GM23338 (cell line): Measurements from ENCODE around the gene SREBF2. TPM values are rescaled to one million over a fixed set of nuclear protein-coding genes. Genes with fewer than 3 reads are reported as not detected.

Source experiments
- ATAC-seq: fragments of 200-7000 bp; cut with Tn5 transposase; 3 replicates; pipeline ENCODE4 v1.9.1; 2020
- DNase-seq: peaks from one replicate; pipeline ENCODE4 v3.0.0-alpha.2; 2015; ENCODE audit warnings: low spot score
- H2AFZ ChIP-seq: fragments of 200-600 bp; sonication (generic); 2 replicates; pipeline ENCODE4 v1.8.0; 2016; ENCODE audit warnings: antibody characterized with exemption, mild to moderate bottlenecking, moderate library complexity
- H3F3A ChIP-seq: fragments of 200-600 bp; sonication (generic); replicated peaks from 2 replicates; pipeline ENCODE4 v1.8.0; 2017; ENCODE audit warnings: antibody characterized with exemption, mixed run types, low read depth
- H3K27ac ChIP-seq: fragments of 200-600 bp; sonication (generic); 2 replicates; pipeline ENCODE4 v1.6.1; 2016; ENCODE audit warnings: low read depth
- H3K27me3 ChIP-seq: fragments of 200-600 bp; sonication (generic); 2 replicates; pipeline ENCODE4 v1.8.0; 2016; ENCODE audit warnings: mild to moderate bottlenecking, mixed run types, moderate library complexity; ENCODE audit not compliant: insufficient read depth
- H3K36me3 ChIP-seq: fragments of 200-600 bp; sonication (generic); 2 replicates; pipeline ENCODE4 v1.8.0; 2016; ENCODE audit warnings: mild to moderate bottlenecking; ENCODE audit not compliant: insufficient read depth
- H3K4me1 ChIP-seq: fragments of 200-600 bp; sonication (generic); 2 replicates; pipeline ENCODE4 v1.8.0; 2016; ENCODE audit warnings: mild to moderate bottlenecking, moderate library complexity; ENCODE audit not compliant: insufficient read depth
- H3K4me2 ChIP-seq: fragments of 200-600 bp; sonication (generic); 2 replicates; pipeline ENCODE4 v1.7.1; 2017; ENCODE audit warnings: mixed run types
- H3K4me3 ChIP-seq: fragments of 200-600 bp; sonication (generic); 2 replicates; pipeline ENCODE4 v1.6.1; 2016; ENCODE audit warnings: mixed run types
- H3K79me2 ChIP-seq: fragments of 200-600 bp; sonication (generic); replicated peaks from 2 replicates; pipeline ENCODE4 v1.8.0; 2017; ENCODE audit warnings: mild to moderate bottlenecking; ENCODE audit not compliant: insufficient read depth
- H3K9me2 ChIP-seq: fragments of 200-600 bp; sonication (generic); 2 replicates; pipeline ENCODE4 v1.8.0; 2017; ENCODE audit not compliant: insufficient read depth
- H4K20me1 ChIP-seq: fragments of 200-600 bp; sonication (generic); replicated peaks from 2 replicates; pipeline ENCODE4 v1.8.0; 2017; ENCODE audit warnings: mild to moderate bottlenecking; ENCODE audit not compliant: insufficient read depth
- H3K27ac Mint-ChIP-seq: 2 replicates; pipeline ENCODE4 v1.8.0; 2020; ENCODE audit warnings: inconsistent platforms, mild to moderate bottlenecking, moderate library complexity, mixed read lengths
- H3K27me3 Mint-ChIP-seq: 3 replicates; pipeline ENCODE4 v1.8.0; 2022; ENCODE audit warnings: low read depth, mild to moderate bottlenecking, moderate library complexity, mixed read lengths, inconsistent platforms; ENCODE audit not compliant: insufficient read depth, poor library complexity
- H3K36me3 Mint-ChIP-seq: 3 replicates; pipeline ENCODE4 v1.8.0; 2021; ENCODE audit warnings: low read depth, mild to moderate bottlenecking, inconsistent platforms, moderate library complexity, mixed read lengths
- H3K4me1 Mint-ChIP-seq: 3 replicates; pipeline ENCODE4 v1.8.0; 2020; ENCODE audit warnings: mild to moderate bottlenecking, inconsistent platforms, mixed read lengths
- H3K4me3 Mint-ChIP-seq: 3 replicates; pipeline ENCODE4 v1.8.0; 2021; ENCODE audit warnings: moderate library complexity, mild to moderate bottlenecking, inconsistent platforms, mixed read lengths
- H3K9me3 Mint-ChIP-seq: 3 replicates; pipeline ENCODE4 v1.8.0; 2020; ENCODE audit warnings: moderate library complexity, mild to moderate bottlenecking, inconsistent platforms, mixed read lengths
- CREB1 ChIP-seq: fragments of 250-450 bp; sonication (Bioruptor Pico); IDR thresholded peaks from 2 replicates; pipeline ENCODE4 v1.5.0; 2020; ENCODE audit warnings: low read depth, mild to moderate bottlenecking, moderate library complexity
- EZH2 ChIP-seq: fragments of 200-600 bp; sonication (generic); IDR thresholded peaks from one replicate; pipeline ENCODE4 v1.8.0; 2017; ENCODE audit warnings: antibody characterized with exemption, mild to moderate bottlenecking, low read depth; ENCODE audit not compliant: unreplicated experiment
- JUNB ChIP-seq: IDR thresholded peaks from one replicate; pipeline ENCODE4 v1.6.1; 2016; ENCODE audit warnings: antibody characterized with exemption; ENCODE audit not compliant: unreplicated experiment
- NANOG ChIP-seq: IDR thresholded peaks from 2 replicates; pipeline ENCODE4 v1.6.1; 2016; ENCODE audit warnings: antibody characterized with exemption, borderline replicate concordance
- POLR2AphosphoS5 ChIP-seq: IDR thresholded peaks from 2 replicates; pipeline ENCODE4 v1.6.1; 2016; ENCODE audit warnings: antibody characterized with exemption, low read depth
- STAT1 ChIP-seq: IDR thresholded peaks from one replicate; pipeline ENCODE4 v1.6.1; 2016; ENCODE audit warnings: antibody characterized with exemption; ENCODE audit not compliant: unreplicated experiment
- polyA plus RNA-seq: library from polyadenylated mRNA; unstranded; fragments of >200 nt; fragmentation: Nextera tagmentation; extraction: Ambion mirVana; gene quantifications from 2 replicates; pipeline ENCODE4 v1.2.1, GENCODE V29; 2016
- total RNA-seq: library from RNA; depleted of rRNA; stranded (reverse); fragments of >200 nt; shearing (Covaris generic); gene quantifications from 2 replicates; pipeline ENCODE4 v1.2.3, GENCODE V29; 2014
- TF ChIP-seq, protein P1 (sequence below): IDR thresholded peaks from 2 replicates; pipeline ENCODE4 v1.6.1; 2016; ENCODE audit warnings: antibody characterized with exemption
- TF ChIP-seq, protein P2 (sequence below), 2 experiments: fragments of 200-600 bp in 1 of 2; sonication (generic) in 1 of 2; conservative IDR thresholded peaks; 2 replicates each; pipeline versions ENCODE4 v1.5.1 to v1.6.1; 2016 to 2017; ENCODE audit warnings: antibody characterized with exemption in 2 of 2, low read depth in 2 of 2, mild to moderate bottlenecking in 2 of 2, moderate library complexity in 1 of 2
- TF ChIP-seq, protein P3 (sequence below): IDR thresholded peaks from one replicate; pipeline ENCODE4 v1.6.1; 2018; ENCODE audit warnings: antibody characterized with exemption; ENCODE audit not compliant: unreplicated experiment
- TF ChIP-seq, protein P4 (sequence below): fragments of 250-450 bp; sonication (Bioruptor Pico); IDR thresholded peaks from 2 replicates; pipeline ENCODE4 v1.5.0; 2020; ENCODE audit warnings: mild to moderate bottlenecking, moderate library complexity

SREBF2 gene
- total and polyA plus RNA-seq, 2 experiments from 2014 or later, result 48.7 to 163 TPM

DNA sequence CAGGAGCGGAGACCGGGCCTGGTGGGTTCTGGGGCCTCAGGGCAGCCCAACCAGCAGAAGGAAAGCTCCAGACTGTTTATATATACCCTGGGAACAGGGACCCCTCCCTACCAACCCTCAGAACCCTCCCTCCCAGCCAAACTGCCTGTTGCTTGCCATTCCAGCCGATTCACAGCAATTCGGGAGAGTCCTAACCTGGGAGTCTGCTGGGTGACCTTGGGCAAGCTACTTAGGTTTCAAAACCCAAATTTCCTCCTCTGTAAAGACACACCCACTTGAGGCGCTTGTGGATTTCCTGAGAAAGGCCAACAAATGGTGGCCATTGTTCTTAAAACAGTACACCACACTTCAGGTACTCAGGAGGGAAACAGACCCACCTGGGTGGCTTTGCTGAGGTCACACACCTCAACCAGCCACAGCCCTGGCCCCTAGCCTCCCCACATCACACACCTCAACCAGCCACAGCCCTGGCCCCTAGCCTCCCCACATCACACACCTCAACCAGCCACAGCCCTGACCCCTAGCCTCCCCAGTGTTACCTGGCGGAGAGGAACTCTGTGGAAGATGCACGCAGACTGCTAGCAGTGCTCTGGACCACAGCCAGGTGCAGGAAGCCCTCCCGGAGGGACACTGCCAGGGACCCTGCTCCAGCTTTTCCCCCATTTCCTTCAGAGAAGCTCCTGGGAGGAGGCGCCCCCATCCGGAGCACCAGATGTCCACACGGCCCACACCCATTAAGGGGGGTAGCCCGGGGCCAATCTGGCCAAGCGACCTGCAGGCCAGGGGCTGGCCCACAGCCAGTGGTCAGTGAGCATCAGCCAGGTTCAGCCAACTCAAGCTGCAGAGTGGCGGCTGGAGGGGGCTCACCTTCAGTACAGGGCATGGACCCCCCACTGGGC is 75.8 kb downstream of the SREBF2 start (continued):
- TF ChIP-seq, protein P1, sequence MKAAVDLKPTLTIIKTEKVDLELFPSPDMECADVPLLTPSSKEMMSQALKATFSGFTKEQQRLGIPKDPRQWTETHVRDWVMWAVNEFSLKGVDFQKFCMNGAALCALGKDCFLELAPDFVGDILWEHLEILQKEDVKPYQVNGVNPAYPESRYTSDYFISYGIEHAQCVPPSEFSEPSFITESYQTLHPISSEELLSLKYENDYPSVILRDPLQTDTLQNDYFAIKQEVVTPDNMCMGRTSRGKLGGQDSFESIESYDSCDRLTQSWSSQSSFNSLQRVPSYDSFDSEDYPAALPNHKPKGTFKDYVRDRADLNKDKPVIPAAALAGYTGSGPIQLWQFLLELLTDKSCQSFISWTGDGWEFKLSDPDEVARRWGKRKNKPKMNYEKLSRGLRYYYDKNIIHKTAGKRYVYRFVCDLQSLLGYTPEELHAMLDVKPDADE, result no peak
- TF ChIP-seq STAT1 (no peak), POLR2AphosphoS5 (no peak; the same call in 1 of the 2 replicates)
- TF ChIP-seq, protein P2, sequence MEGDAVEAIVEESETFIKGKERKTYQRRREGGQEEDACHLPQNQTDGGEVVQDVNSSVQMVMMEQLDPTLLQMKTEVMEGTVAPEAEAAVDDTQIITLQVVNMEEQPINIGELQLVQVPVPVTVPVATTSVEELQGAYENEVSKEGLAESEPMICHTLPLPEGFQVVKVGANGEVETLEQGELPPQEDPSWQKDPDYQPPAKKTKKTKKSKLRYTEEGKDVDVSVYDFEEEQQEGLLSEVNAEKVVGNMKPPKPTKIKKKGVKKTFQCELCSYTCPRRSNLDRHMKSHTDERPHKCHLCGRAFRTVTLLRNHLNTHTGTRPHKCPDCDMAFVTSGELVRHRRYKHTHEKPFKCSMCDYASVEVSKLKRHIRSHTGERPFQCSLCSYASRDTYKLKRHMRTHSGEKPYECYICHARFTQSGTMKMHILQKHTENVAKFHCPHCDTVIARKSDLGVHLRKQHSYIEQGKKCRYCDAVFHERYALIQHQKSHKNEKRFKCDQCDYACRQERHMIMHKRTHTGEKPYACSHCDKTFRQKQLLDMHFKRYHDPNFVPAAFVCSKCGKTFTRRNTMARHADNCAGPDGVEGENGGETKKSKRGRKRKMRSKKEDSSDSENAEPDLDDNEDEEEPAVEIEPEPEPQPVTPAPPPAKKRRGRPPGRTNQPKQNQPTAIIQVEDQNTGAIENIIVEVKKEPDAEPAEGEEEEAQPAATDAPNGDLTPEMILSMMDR (conservative IDR thresholded peaks at IDR 0.05; ENCODE audit: low read depth in 2 of 2), result peak; percentile 20 to 48; a peak in 2 of 4 replicates

DNA sequence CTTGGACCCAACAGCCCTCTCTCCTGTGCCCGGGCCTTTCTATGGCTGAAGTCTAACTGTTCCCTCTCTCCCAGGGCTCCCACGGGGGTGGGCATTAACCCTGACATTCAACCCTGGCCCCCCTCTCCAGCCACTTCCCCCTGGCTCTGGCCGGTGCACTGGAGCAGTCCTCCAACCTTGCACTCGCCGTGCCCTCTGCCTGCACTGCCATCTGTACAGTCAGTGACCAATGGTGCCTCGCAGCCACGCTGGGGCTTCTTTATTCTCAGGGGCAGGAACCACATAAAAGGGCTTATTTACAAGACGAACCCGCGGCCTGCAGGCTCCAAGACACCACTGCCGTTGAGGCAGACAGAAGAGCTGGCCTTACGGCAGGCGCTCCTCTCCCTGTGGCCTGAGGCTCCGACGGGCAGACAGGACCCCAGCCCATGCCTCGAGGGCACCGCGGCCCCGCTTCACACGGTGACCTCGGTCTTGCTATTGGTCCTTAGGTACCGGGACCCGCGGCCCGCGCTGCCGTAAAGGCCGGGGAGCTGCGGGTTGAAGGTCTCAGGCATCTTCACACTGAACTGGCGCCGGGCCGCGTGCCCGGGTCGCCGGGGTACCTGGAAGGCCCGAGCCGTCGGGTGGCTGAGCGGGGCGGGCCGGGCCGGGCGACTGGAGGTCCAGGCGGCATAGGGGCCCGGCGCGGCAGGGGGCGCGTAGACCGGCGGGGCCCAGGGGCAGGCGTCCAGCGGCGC is 76.6 kb downstream of the SREBF2 start:
- Histone ChIP-seq H3F3A (peaks cover 20% of the 10 kb centered on the region), H3K4me2 (peak overlapping the region; percentile 73), H4K20me1 (peaks cover 5% of the 10 kb centered on the region), H3K27ac (no peak overlapping the region), H3K4me1 (peaks cover 8% of the 10 kb centered on the region; the same call in 1 of the 2 replicates), H3K9me2 (no peaks in the 10 kb centered on the region), H3K79me2 (no peaks in the 10 kb centered on the region), H3K36me3 (no peaks in the 10 kb centered on the region), H3K4me3 (peak overlapping the region; percentile 48; the same call in 1 of the 2 replicates), H3K27me3 (peaks cover 63% of the 10 kb centered on the region), H2AFZ (no peak overlapping the region)
- Mint-ChIP-seq H3K9me3 (peaks cover 6% of the 10 kb centered on the region), H3K4me3 (0 out of 3 replicates have a peak overlapping the region, but pooled peaks have one; percentile 10), H3K36me3 (peaks cover 6% of the 10 kb centered on the region), H3K27ac (no peak overlapping the region), H3K27me3 (peaks cover 64% of the 10 kb centered on the region), H3K4me1 (peaks cover 12% of the 10 kb centered on the region; the same call in 2 of the 3 replicates)
- TF ChIP-seq, protein P3, sequence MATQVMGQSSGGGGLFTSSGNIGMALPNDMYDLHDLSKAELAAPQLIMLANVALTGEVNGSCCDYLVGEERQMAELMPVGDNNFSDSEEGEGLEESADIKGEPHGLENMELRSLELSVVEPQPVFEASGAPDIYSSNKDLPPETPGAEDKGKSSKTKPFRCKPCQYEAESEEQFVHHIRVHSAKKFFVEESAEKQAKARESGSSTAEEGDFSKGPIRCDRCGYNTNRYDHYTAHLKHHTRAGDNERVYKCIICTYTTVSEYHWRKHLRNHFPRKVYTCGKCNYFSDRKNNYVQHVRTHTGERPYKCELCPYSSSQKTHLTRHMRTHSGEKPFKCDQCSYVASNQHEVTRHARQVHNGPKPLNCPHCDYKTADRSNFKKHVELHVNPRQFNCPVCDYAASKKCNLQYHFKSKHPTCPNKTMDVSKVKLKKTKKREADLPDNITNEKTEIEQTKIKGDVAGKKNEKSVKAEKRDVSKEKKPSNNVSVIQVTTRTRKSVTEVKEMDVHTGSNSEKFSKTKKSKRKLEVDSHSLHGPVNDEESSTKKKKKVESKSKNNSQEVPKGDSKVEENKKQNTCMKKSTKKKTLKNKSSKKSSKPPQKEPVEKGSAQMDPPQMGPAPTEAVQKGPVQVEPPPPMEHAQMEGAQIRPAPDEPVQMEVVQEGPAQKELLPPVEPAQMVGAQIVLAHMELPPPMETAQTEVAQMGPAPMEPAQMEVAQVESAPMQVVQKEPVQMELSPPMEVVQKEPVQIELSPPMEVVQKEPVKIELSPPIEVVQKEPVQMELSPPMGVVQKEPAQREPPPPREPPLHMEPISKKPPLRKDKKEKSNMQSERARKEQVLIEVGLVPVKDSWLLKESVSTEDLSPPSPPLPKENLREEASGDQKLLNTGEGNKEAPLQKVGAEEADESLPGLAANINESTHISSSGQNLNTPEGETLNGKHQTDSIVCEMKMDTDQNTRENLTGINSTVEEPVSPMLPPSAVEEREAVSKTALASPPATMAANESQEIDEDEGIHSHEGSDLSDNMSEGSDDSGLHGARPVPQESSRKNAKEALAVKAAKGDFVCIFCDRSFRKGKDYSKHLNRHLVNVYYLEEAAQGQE, result no peak
- TF ChIP-seq EZH2 (no peak), JUNB (no peak), CREB1 (no peak), STAT1 (no peak), NANOG (no peak)
- TF ChIP-seq, protein P4, sequence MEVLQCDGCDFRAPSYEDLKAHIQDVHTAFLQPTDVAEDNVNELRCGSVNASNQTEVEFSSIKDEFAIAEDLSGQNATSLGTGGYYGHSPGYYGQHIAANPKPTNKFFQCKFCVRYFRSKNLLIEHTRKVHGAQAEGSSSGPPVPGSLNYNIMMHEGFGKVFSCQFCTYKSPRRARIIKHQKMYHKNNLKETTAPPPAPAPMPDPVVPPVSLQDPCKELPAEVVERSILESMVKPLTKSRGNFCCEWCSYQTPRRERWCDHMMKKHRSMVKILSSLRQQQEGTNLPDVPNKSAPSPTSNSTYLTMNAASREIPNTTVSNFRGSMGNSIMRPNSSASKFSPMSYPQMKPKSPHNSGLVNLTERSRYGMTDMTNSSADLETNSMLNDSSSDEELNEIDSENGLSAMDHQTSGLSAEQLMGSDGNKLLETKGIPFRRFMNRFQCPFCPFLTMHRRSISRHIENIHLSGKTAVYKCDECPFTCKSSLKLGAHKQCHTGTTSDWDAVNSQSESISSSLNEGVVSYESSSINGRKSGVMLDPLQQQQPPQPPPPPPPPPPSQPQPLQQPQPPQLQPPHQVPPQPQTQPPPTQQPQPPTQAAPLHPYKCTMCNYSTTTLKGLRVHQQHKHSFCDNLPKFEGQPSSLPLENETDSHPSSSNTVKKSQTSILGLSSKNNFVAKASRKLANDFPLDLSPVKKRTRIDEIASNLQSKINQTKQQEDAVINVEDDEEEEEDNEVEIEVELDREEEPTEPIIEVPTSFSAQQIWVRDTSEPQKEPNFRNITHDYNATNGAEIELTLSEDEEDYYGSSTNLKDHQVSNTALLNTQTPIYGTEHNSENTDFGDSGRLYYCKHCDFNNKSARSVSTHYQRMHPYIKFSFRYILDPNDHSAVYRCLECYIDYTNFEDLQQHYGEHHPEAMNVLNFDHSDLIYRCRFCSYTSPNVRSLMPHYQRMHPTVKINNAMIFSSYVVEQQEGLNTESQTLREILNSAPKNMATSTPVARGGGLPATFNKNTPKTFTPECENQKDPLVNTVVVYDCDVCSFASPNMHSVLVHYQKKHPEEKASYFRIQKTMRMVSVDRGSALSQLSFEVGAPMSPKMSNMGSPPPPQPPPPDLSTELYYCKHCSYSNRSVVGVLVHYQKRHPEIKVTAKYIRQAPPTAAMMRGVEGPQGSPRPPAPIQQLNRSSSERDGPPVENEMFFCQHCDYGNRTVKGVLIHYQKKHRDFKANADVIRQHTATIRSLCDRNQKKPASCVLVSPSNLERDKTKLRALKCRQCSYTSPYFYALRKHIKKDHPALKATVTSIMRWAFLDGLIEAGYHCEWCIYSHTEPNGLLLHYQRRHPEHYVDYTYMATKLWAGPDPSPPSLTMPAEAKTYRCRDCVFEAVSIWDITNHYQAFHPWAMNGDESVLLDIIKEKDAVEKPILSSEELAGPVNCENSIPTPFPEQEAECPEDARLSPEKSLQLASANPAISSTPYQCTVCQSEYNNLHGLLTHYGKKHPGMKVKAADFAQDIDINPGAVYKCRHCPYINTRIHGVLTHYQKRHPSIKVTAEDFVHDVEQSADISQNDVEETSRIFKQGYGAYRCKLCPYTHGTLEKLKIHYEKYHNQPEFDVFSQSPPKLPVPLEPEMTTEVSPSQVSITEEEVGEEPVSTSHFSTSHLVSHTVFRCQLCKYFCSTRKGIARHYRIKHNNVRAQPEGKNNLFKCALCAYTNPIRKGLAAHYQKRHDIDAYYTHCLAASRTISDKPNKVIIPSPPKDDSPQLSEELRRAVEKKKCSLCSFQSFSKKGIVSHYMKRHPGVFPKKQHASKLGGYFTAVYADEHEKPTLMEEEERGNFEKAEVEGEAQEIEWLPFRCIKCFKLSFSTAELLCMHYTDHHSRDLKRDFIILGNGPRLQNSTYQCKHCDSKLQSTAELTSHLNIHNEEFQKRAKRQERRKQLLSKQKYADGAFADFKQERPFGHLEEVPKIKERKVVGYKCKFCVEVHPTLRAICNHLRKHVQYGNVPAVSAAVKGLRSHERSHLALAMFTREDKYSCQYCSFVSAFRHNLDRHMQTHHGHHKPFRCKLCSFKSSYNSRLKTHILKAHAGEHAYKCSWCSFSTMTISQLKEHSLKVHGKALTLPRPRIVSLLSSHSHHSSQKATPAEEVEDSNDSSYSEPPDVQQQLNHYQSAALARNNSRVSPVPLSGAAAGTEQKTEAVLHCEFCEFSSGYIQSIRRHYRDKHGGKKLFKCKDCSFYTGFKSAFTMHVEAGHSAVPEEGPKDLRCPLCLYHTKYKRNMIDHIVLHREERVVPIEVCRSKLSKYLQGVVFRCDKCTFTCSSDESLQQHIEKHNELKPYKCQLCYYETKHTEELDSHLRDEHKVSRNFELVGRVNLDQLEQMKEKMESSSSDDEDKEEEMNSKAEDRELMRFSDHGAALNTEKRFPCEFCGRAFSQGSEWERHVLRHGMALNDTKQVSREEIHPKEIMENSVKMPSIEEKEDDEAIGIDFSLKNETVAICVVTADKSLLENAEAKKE (CRISPR knock-in tag), result no peak
- peak; percentile 6 for ATAC-seq
- DNase-seq, result peak; percentile 66
